Keratinocyte (primary cell): ENCODE results near the gene SCFD2. TPM values are rescaled to one million over a fixed set of nuclear protein-coding genes. Genes with fewer than 3 reads are reported as not detected.

Source experiments
- DNase-seq: peaks from one replicate; pipeline ENCODE4 v3.0.0-alpha.2; 2011; ENCODE audit warnings: low read depth, missing footprints, low spot score
- FAIRE-seq: peaks from 2 replicates; lab custom pipeline; 2011; peaks lifted over from hg19 to GRCh38; lab: Jason Lieb, UNC
- H2AFZ ChIP-seq: 2 replicates; pipeline ENCODE4 v1.6.0; 2012; ENCODE audit warnings: low read length, control low read depth, inconsistent platforms; ENCODE audit not compliant: control insufficient read depth
- H3K27ac ChIP-seq: 2 replicates; pipeline ENCODE4 v1.5.1; 2011; ENCODE audit warnings: low read length; ENCODE audit not compliant: control insufficient read depth, insufficient read depth
- H3K27me3 ChIP-seq: 3 replicates; pipeline ENCODE4 v1.6.0; 2011; ENCODE audit warnings: low read length; ENCODE audit not compliant: control insufficient read depth, insufficient read depth; ENCODE audit errors: extremely low read depth
- H3K36me3 ChIP-seq, 2 experiments: 2 replicates in 1 of 2; 3 replicates in 1 of 2; pipeline ENCODE4 v1.5.1; 2011; ENCODE audit warnings: low read length in 2 of 2, mild to moderate bottlenecking in 1 of 2; ENCODE audit not compliant: control insufficient read depth in 2 of 2, insufficient read depth in 2 of 2; ENCODE audit errors: extremely low read depth in 1 of 2
- H3K4me1 ChIP-seq: 3 replicates; pipeline ENCODE4 v1.5.1; 2011; ENCODE audit warnings: low read length; ENCODE audit not compliant: control insufficient read depth, insufficient read depth; ENCODE audit errors: extremely low read depth
- H3K4me2 ChIP-seq: 3 replicates; pipeline ENCODE4 v1.6.0; 2011; ENCODE audit warnings: low read depth, low read length; ENCODE audit not compliant: control insufficient read depth, insufficient read depth; ENCODE audit errors: extremely low read depth
- H3K4me3 ChIP-seq, 3 experiments: fragments of 200-600 bp in 1 of 3; sonication (generic) in 1 of 3; 2 replicates in 2 of 3; 3 replicates in 1 of 3; pipeline ENCODE4 v1.5.1; 2011 to 2016; ENCODE audit warnings: low read length in 3 of 3, mild to moderate bottlenecking in 3 of 3, control low read depth in 2 of 3, inconsistent platforms in 1 of 3, low read depth in 1 of 3, mixed read lengths in 1 of 3, mixed run types in 1 of 3, moderate library complexity in 1 of 3; ENCODE audit not compliant: control insufficient read depth in 2 of 3, insufficient read depth in 2 of 3; ENCODE audit errors: extremely low read depth in 1 of 3
- H3K79me2 ChIP-seq: 2 replicates; pipeline ENCODE4 v1.6.0; 2012; ENCODE audit warnings: low read length; ENCODE audit not compliant: control insufficient read depth, insufficient read depth
- H3K9ac ChIP-seq: 3 replicates; pipeline ENCODE4 v1.6.0; 2011; ENCODE audit warnings: low read length; ENCODE audit not compliant: control insufficient read depth, insufficient read depth; ENCODE audit errors: extremely low read depth
- H3K9me1 ChIP-seq: 3 replicates; pipeline ENCODE4 v1.6.0; 2011; ENCODE audit warnings: low read length; ENCODE audit not compliant: control insufficient read depth, insufficient read depth; ENCODE audit errors: extremely low read depth
- H3K9me3 ChIP-seq: 2 replicates; pipeline ENCODE4 v1.5.1; 2012; ENCODE audit warnings: low read depth, low read length; ENCODE audit not compliant: control insufficient read depth
- H4K20me1 ChIP-seq: 3 replicates; pipeline ENCODE4 v1.6.0; 2011; ENCODE audit warnings: low read length; ENCODE audit not compliant: control insufficient read depth, insufficient read depth; ENCODE audit errors: extremely low read depth
- EZH2 ChIP-seq: IDR thresholded peaks from one replicate; pipeline ENCODE4 v1.6.1; 2012; ENCODE audit warnings: inconsistent platforms, mild to moderate bottlenecking, low read length, moderate library complexity
- dilution Hi-C: fragments of 300-500 bp; cut with MboI; formaldehyde crosslinking; loops from one replicate; pipeline ENCODE4 v1.7.0; 2020; ENCODE audit warnings: low sequenced_read_pairs; ENCODE audit not compliant: extremely low pct_ligation_motif_present
- polyA plus RNA-seq, 5 experiments: library from polyadenylated mRNA; depleted of rRNA in 3 of 5; stranded (reverse) in 3 of 5; stranded (forward) in 1 of 5; unstranded in 1 of 5; fragments of >200 nt; gene quantifications; 1 replicate in 1 of 5; 2 replicates in 3 of 5; 3 replicates in 1 of 5; pipeline versions ENCODE4 v1.2.1 to v1.2.3, GENCODE V29; 2011 to 2012; ENCODE audit warnings: missing spikeins in 2 of 5, low read depth in 1 of 5, low replicate concordance in 1 of 5
- TF ChIP-seq, protein P1 (sequence below), 3 experiments: IDR thresholded peaks in 1 of 3; conservative IDR thresholded peaks in 1 of 3; optimal IDR thresholded peaks in 1 of 3; 2 replicates in 2 of 3; 3 replicates in 1 of 3; pipeline versions ENCODE3 to v1.5.1; 2011; ENCODE audit warnings: low read length in 3 of 3, mild to moderate bottlenecking in 3 of 3, moderate library complexity in 2 of 3, control low read depth in 1 of 3, inconsistent platforms in 1 of 3; ENCODE audit not compliant: insufficient read depth in 2 of 3; ENCODE audit errors: extremely low read depth in 1 of 3

The SCFD2 gene
- polyA plus RNA-seq, 1 donor (not counting 4 experiments of a cell fraction or from before 2014, with no cell fraction given), result 13.9 TPM

DNA sequence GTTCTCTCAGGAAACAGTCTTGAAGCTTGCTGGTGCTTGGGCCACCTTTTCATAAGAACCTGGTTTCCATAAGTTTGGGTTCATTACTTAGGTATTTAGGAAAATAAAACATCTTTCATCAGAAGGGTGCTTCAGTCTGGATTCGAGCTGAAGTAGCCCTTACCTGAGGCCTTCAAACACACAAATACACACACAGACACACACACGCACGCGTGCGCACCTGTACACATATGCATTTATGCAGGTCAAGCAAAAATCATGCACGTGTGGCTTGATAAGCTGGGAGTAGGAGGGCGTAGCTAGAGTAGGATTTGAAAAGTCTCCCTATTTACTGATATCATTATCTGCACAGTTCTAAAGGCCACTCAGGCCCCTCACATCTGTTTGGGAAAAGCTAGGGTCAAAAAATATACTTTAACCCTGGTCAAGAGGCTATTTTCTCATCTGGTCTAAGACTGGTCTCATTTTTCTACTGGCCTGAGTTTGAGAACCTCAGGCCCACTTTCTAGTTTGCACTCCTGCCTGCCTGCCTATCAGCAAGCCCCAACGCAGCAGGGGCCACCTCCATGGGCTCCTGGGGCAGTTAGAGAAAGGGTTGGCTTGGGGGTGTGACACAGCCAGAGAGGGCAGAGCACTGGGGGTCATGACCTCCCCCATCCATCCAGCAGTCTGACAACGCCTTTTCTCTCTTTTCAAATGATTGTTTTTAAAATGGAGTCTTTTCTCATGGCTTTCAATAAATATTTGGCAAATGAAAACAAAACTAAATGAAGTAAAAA, 439.5 kb downstream of the SCFD2 start:
- Histone ChIP-seq H4K20me1 (no peaks in the 10 kb centered on the region), H3K27ac (no peak overlapping the region), H3K36me3 (no peaks in the 10 kb centered on the region), H3K27me3 (no peaks in the 10 kb centered on the region), H3K9me3 (no peaks in the 10 kb centered on the region), H3K4me1 (no peaks in the 10 kb centered on the region), H3K4me2 (no peak overlapping the region), H3K4me3 (no peak overlapping the region), H3K9me1 (no peaks in the 10 kb centered on the region), H3K79me2 (no peaks in the 10 kb centered on the region), H2AFZ (no peak overlapping the region), H3K9ac (no peak overlapping the region)
- dilution Hi-C loops, result no loop called here
- FAIRE-seq (no peak), DNase-seq (no peak)
- no peak for TF ChIP-seq EZH2
- TF ChIP-seq, protein P1, sequence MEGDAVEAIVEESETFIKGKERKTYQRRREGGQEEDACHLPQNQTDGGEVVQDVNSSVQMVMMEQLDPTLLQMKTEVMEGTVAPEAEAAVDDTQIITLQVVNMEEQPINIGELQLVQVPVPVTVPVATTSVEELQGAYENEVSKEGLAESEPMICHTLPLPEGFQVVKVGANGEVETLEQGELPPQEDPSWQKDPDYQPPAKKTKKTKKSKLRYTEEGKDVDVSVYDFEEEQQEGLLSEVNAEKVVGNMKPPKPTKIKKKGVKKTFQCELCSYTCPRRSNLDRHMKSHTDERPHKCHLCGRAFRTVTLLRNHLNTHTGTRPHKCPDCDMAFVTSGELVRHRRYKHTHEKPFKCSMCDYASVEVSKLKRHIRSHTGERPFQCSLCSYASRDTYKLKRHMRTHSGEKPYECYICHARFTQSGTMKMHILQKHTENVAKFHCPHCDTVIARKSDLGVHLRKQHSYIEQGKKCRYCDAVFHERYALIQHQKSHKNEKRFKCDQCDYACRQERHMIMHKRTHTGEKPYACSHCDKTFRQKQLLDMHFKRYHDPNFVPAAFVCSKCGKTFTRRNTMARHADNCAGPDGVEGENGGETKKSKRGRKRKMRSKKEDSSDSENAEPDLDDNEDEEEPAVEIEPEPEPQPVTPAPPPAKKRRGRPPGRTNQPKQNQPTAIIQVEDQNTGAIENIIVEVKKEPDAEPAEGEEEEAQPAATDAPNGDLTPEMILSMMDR (optimal IDR thresholded peaks at IDR 0.05 in 1 of 3, IDR thresholded peaks at IDR 0.05 in 1 of 3, conservative IDR thresholded peaks at IDR 0.05 in 1 of 3; ENCODE audit: extremely low read depth in 1 of 3, insufficient read depth in 2 of 3, low read length in 3 of 3), result no peak

GRCh38 chr4:52925531-52925968, 440.3 kb downstream of the SCFD2 start:
- DNase-seq (no peak), FAIRE-seq (no peak)
- Histone ChIP-seq H2AFZ (no peak overlapping the region), H3K27ac (no peak overlapping the region), H4K20me1 (no peaks in the 10 kb centered on the region), H3K4me1 (no peaks in the 10 kb centered on the region), H3K9me1 (no peaks in the 10 kb centered on the region), H3K9ac (no peak overlapping the region), H3K27me3 (no peaks in the 10 kb centered on the region), H3K79me2 (no peaks in the 10 kb centered on the region), H3K4me3 (no peak overlapping the region), H3K36me3 (no peaks in the 10 kb centered on the region), H3K9me3 (no peaks in the 10 kb centered on the region), H3K4me2 (no peak overlapping the region)
- dilution Hi-C loops, result no loop called here
- no peak for TF ChIP-seq EZH2
- TF ChIP-seq, protein P1 (optimal IDR thresholded peaks at IDR 0.05 in 1 of 3, IDR thresholded peaks at IDR 0.05 in 1 of 3, conservative IDR thresholded peaks at IDR 0.05 in 1 of 3; ENCODE audit: extremely low read depth in 1 of 3, insufficient read depth in 2 of 3, low read length in 3 of 3), result no peak
